ENCODE data around the gene GPR22.

Gene GPR22

DNA sequence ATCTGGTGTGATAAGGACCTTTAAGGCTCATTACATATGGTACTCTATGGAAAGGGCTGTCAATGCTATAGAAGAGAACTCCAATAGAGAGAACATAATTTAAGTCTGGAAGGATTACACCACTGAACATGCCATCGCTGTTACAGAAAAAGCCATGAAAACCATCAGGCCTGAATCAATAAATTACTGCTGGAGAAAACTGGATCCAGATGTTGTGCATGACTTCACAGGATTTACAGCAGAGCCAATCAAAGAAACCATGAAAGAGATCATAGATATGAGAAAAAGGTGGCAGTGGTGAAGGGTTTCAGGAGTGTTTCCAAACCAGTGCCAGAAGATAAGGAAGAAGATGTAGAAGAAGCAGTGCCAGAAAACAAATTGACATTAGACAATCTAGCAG lies 18.9 kb upstream of the GPR22 start:
- TF ChIP-seq SPI1 (IDR thresholded peaks at IDR 0.05; ENCODE audit: borderline replicate concordance, low read depth) (no peak), GABPA (IDR thresholded peaks at IDR 0.05; ENCODE audit: low read depth) (no peak), POLR2AphosphoS5 (IDR thresholded peaks at IDR 0.05; ENCODE audit: low read depth) (no peak), REST (IDR thresholded peaks at IDR 0.05; ENCODE audit: insufficient replicate concordance, low read depth) (no peak)
- TF ChIP-seq, protein P1, sequence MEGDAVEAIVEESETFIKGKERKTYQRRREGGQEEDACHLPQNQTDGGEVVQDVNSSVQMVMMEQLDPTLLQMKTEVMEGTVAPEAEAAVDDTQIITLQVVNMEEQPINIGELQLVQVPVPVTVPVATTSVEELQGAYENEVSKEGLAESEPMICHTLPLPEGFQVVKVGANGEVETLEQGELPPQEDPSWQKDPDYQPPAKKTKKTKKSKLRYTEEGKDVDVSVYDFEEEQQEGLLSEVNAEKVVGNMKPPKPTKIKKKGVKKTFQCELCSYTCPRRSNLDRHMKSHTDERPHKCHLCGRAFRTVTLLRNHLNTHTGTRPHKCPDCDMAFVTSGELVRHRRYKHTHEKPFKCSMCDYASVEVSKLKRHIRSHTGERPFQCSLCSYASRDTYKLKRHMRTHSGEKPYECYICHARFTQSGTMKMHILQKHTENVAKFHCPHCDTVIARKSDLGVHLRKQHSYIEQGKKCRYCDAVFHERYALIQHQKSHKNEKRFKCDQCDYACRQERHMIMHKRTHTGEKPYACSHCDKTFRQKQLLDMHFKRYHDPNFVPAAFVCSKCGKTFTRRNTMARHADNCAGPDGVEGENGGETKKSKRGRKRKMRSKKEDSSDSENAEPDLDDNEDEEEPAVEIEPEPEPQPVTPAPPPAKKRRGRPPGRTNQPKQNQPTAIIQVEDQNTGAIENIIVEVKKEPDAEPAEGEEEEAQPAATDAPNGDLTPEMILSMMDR (IDR thresholded peaks at IDR 0.05; ENCODE audit: insufficient read depth, low read length), result no peak
- no peak overlapping the region for H3K4me3 ChIP-seq (replicated peaks; ENCODE audit: insufficient read depth, low read length)
- DNase-seq (ENCODE audit: low read depth in 1 of 2, low spot score in 1 of 2), result no peak
- no peak overlapping the region for H3K27ac ChIP-seq (replicated peaks)
- no peaks in the 10 kb centered on the region for H3K27me3 ChIP-seq (ENCODE audit: insufficient read depth, poor library complexity, severe bottlenecking)

DNA sequence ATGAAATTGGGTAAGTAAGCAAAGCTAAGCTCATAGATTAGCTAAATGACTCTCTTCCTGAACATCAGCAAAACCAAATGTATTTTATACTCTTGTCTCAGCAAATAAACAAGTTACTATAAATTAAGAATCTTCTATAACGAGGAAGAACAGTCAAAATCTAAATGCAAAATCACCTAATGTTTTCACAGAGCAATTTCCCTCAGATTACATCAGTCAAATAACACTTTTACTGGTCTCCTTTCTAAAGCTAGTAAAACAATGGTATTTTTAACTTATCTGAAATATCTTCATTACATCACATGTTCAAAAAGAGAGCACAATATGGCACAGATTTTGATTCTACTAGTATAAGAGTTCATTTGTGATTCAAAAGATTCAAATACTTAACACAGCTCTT lies 16.5 kb upstream of the GPR22 start:
- no peak for DNase-seq (ENCODE audit: low read depth in 1 of 2, low spot score in 1 of 2)
- H3K27ac ChIP-seq (replicated peaks), result no peak overlapping the region
- no peak overlapping the region for H3K4me3 ChIP-seq (replicated peaks; ENCODE audit: insufficient read depth, low read length)
- H3K27me3 ChIP-seq (ENCODE audit: insufficient read depth, poor library complexity, severe bottlenecking), result no peaks in the 10 kb centered on the region
- TF ChIP-seq REST (IDR thresholded peaks at IDR 0.05; ENCODE audit: insufficient replicate concordance, low read depth), result no peak
- TF ChIP-seq, protein P1 (IDR thresholded peaks at IDR 0.05; ENCODE audit: insufficient read depth, low read length), result no peak
- TF ChIP-seq SPI1 (IDR thresholded peaks at IDR 0.05; ENCODE audit: borderline replicate concordance, low read depth), result no peak
- no peak for TF ChIP-seq POLR2AphosphoS5 (IDR thresholded peaks at IDR 0.05; ENCODE audit: low read depth)
- no peak for TF ChIP-seq GABPA (IDR thresholded peaks at IDR 0.05; ENCODE audit: low read depth)

GRCh38 chr7:107461938-107462533 lies 7.8 kb upstream of the GPR22 start:
- no peak for DNase-seq (ENCODE audit: low read depth in 1 of 2, low spot score in 1 of 2)
- TF ChIP-seq GABPA (IDR thresholded peaks at IDR 0.05; ENCODE audit: low read depth) (no peak), REST (IDR thresholded peaks at IDR 0.05; ENCODE audit: insufficient replicate concordance, low read depth) (no peak), SPI1 (IDR thresholded peaks at IDR 0.05; ENCODE audit: borderline replicate concordance, low read depth) (no peak), POLR2AphosphoS5 (IDR thresholded peaks at IDR 0.05; ENCODE audit: low read depth) (no peak)
- TF ChIP-seq, protein P1 (IDR thresholded peaks at IDR 0.05; ENCODE audit: insufficient read depth, low read length), result no peak
- Histone ChIP-seq H3K27ac (replicated peaks) (no peak overlapping the region), H3K27me3 (ENCODE audit: insufficient read depth, poor library complexity, severe bottlenecking) (no peaks in the 10 kb centered on the region), H3K4me3 (replicated peaks; ENCODE audit: insufficient read depth, low read length) (no peak overlapping the region)

Data from HL-60 (cell line).